GM12872 (cell line): ENCODE results near the gene GSPT1.

ENCODE experiments used
- CTCF ChIP-seq: IDR thresholded peaks from 3 replicates; pipeline ENCODE4 v1.5.1; 2011; ENCODE audit warnings: low read depth, mild to moderate bottlenecking, low read length, moderate library complexity; ENCODE audit not compliant: insufficient read depth

The GSPT1 gene

DNA sequence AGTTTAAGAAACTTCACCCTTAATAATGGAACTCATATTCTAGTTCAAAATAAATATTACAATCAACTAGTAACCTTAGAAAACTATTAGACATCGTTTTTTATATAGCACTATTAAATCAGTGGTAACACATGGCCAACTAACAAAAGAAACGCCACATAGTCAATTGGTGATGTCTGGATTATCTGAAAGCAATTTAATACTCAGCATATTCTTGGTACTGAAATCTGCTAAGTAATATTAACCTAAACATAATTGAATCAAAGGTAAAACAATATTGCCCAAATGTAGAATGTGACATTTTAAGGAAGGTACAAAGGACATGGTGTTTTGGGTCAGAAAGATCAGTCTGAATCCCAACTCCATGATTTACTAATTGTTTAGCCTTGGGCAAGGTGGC lies 53.3 kb downstream of the GSPT1 start:
- no peak for TF ChIP-seq CTCF

DNA sequence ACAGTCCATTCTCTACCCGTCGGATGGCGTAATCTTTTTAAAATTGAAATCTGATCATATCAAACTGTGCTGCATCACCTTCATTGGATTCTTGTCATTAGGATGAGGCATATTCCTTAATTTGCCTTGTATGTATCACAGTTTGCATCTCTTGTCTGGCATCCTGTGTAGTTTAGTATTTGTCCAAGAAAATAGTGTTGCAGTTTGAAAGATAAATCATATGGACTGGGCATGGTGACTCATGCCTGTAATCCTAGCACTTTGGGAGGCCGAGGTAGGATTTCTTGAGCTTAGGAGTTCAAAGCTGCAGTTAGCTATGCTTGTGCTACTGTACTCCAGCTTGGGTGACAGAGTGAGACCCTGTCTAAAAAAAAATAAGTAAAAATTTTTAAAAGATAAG lies 58.6 kb downstream of the GSPT1 start:
- TF ChIP-seq CTCF = no peak

- no peak for TF ChIP-seq CTCF
Observed at GRCh38 chr16:11852092-11852809, 63.5 kb downstream of the GSPT1 start.

DNA sequence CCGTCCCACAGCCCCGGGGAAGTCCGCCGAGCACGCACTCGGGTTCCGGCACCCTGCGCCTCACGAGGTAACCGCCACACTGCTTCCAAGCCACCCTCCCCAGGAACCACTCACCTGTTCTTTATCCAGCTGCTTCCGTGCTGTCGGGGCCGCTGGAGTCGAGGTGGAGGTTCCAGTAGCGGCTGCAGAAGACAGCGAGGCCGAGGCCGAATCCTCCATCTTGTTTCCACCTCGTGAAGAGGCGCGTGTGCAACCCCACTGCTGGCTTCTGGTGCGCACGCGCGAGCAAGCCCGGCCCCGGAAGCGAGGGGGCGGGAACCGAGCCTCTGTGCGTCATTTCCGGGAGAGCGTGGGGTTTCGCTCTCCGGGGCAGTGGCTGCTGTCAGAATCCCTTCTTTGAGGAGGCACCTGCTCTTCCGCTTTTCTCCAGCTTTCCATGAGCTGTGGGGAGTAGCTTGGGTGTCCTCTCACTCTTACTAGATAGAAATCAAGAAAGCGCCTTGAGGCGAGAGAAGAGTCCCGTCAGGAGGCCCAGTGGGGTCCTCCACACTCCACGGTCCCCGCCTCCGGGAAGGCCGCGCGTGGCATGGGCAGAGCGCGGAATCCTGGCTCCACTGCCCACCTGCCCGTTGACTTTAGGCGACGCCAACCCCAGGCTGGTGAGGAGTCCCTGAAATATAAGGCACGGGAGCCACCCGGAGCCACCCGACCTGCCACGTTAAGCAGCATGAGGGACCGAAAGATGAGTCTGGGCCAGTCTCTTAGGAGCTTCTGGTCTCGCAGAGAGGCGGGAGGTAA lies 64.3 kb downstream of the GSPT1 start, which contains the start of gene RSL1D1:
TSS of gene RSL1D1 (minus strand) at position 249 of the 798 bp plus-strand sequence. CDS start at position 219, 30 bp downstream.
- TF ChIP-seq CTCF = no peak

DNA sequence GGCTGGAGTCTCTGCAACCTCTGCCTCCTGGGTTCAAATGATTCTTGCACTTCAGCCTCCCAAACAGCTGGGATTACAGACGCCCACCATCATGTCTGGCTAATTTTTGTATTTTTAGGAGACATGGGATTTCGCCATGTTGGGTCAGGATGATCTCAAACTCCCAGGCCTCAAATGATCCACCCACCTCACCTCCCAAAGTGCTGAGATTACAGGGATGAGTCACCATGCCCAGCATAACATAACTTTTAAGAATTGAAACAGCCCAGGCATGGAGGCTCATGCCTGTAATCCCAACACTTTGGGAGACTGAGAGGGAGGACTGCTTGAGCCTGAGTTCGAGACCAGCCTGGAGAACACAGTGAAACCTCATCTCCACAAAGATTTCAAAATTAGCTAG lies 66.9 kb downstream of the GSPT1 start:
- TF ChIP-seq CTCF = no peak

GRCh38 chr16:11844499-11844898 lies 71.3 kb downstream of the GSPT1 start:
- TF ChIP-seq CTCF = no peak

GRCh38 chr16:11843861-11844260 lies 71.9 kb downstream of the GSPT1 start:
- TF ChIP-seq CTCF = no peak
